SK-N-DZ (cell line): ENCODE results near the gene CAPZB.

Source experiments
- DNase-seq: peaks from one replicate; pipeline ENCODE4 v3.0.0-alpha.2; 2015; ENCODE audit warnings: low spot score

Gene CAPZB

DNA sequence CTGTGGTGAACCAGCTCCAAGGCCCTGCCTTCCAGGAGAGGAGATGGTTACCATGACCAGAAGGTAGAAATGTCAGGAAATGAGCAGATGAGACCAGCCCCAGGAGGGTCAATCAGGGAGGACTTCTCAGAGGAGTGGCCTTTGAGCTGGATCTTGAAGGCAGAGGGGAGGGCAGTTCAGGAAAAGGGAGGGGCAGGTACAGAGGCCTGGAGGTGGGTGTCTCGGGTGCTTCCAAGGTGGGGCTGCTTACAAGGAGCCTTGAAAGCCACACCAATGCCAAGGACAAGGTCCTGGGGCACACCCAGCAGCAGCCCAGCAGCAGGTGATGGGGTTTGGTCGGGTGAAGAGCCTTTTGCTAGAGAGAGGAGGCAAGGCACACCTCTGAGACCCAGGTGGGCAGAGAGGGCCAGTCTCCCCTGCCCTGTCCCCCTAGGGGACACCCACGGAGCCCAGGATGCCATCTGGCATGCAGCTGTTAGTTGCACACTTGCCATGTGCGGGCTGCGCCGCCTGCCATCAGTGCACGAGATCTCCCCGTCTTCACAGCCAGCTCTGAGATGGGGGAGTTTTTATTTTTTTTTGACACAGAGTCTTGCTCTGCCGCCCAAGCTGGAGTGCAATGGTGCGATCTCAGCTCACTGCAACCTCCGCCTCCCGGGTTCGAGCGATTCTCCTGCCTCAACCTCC lies 154.7 kb downstream of the CAPZB start:
- no peak for DNase-seq

GRCh38 chr1:19329611-19330010 lies 155.7 kb downstream of the CAPZB start:
- no peak for DNase-seq

GRCh38 chr1:19329188-19329587 lies 156.2 kb downstream of the CAPZB start:
- DNase-seq, result no peak

DNA sequence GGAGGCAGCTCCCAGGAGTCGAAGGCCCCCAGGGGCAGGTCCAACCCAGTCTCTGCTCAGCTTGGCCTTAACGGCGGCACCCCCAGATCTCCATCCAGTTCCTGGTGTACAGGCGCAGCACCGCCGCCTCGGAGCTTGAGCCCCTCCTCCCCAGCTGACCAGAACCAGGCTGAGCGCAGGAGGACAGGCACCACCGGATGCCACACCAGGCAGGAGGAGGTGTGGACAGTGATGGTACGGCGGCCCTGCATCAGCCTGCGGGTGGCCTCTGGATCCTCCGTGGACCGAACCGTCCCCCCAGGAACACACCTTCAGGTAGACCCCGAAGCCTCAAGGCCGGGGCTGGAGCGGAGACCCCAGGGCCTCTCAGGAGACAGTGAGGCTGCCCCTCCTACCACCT lies 156.9 kb downstream of the CAPZB start:
- DNase-seq, result no peak

DNA sequence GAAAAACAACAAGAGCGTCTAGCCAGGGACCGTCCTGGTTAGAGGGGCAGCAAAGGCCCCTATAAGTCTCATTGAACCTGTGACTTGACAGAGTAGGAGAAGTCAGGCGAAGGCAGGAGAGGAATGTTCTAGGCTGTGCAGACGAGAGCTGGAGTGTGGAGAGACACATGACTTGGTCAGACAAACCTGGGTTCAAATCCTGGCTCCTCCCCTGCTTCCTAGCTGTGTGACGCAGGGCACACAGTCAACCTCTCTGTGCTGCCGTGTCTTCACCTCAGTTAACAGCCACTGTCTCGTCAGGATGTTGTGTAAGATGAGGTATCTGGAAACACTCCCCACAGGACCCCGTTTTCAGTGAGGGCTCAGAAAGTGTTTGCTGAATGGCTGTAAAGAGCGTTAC lies 157.6 kb downstream of the CAPZB start:
- no peak for DNase-seq

GRCh38 chr1:19327301-19327700 lies 158.0 kb downstream of the CAPZB start:
- no peak for DNase-seq

DNA sequence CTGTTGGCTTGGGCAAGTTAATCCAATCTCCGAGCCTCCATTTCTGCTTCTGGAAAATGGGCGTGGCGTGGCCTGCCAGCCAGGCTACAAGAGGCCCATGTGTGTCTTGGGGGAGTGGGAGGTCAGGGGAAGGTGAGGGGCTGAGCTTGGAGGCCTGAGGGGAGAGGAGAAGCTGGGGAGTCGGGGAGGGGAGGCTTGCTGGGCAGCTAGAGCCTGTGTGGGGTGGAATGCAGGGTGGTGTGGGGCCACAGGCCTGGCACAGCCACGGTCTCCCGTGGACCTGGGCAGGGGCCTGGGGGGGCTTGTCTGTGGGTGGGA lies 158.6 kb downstream of the CAPZB start:
- DNase-seq, result no peak

DNA sequence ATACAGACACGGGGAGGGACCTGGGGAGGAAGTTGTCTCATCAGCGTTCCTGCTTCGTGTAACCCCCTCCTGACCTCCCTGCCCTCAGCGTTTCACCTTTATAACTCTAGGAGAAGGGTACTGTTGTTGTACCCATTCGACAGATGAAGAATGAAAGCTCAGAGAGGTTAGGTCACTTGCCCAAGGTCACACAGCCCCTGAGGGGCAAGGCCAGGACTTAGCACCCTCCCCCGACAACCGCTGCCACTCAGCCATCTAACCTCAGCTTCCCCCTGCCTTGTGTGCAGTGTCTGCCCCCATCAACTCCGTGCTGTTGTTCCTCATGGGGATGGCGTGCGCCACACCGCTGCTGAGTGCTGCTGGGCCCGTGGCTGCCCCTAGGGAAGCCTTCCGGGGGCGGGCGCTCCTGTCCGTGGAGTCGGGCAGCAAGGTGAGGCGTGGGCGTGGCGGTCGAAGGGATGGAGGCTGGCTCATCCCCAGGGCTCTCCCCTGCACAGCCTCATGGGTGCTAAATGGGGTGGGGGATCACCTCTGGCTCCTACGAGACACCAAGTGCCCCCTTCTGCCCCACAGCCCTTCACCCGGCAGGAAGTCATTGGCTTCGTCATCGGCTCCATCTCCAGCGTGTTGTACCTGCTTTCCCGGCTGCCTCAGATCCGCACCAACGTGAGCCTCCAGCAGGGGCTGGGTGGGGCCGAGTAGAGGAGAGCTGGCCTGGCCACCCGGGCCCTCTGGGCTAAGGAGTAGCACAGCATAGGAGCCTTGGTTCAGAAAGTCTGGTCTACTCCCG lies 159.2 kb downstream of the CAPZB start:
- DNase-seq, result no peak

GRCh38 chr1:19325368-19325957 lies 159.9 kb downstream of the CAPZB start:
- DNase-seq, result no peak

DNA sequence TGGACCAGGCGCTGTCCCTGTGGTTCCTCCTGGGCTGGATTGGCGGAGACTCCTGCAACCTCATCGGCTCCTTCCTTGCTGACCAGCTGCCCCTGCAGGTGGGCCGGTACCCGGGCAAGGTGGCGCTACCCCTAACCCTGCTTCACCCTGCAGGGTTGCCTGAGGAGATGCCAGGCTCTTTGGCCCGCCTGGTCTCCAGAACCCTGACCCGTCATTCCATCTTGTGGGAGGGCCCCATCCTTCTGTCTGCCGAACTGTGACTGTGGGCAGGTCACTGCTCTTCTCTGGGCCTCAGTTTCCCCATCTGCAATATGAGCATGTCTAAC lies 160.7 kb downstream of the CAPZB start:
- no peak for DNase-seq

GRCh38 chr1:19323987-19324664 lies 161.2 kb downstream of the CAPZB start:
- DNase-seq, result no peak

GRCh38 chr1:19322481-19322880 lies 162.9 kb downstream of the CAPZB start:
- DNase-seq, result no peak

DNA sequence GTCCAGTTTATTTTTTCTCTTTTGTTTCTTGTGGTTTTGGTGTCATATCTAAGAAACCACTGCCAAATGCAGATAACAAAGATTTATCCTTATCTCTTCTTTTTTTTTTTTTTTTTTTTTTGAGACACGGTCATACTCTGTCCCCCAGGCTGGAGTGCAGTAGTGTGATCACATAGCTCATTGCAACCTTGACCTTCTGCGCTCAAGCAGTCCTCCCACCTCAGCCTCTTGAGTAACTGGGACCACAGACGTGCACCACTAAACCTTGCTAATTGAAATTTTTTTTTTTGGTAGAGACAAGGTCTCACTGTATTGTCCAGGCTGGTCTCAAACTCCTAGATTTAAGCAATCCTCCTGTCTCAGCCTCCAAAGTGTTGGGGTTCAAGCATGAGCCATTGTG lies 164.3 kb downstream of the CAPZB start:
- no peak for DNase-seq

DNA sequence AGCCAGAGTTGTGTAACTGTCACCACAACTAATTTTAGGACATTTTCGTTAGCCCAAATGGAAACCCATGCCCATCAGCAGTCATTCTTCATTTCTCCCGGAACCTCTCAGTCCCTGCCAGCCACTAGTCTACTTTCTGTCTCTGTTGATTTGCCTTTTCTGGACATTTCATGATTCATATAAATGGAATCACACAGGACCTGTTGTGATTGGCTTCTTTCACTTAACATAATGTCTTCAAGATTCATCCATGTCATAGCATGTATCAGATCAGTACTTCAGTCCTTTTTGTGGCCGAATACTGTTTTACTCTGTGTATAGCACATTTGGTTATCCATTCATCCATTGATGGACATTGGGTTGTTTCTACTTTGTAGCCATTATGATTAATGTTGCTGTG lies 166.1 kb downstream of the CAPZB start:
- no peak for DNase-seq

DNA sequence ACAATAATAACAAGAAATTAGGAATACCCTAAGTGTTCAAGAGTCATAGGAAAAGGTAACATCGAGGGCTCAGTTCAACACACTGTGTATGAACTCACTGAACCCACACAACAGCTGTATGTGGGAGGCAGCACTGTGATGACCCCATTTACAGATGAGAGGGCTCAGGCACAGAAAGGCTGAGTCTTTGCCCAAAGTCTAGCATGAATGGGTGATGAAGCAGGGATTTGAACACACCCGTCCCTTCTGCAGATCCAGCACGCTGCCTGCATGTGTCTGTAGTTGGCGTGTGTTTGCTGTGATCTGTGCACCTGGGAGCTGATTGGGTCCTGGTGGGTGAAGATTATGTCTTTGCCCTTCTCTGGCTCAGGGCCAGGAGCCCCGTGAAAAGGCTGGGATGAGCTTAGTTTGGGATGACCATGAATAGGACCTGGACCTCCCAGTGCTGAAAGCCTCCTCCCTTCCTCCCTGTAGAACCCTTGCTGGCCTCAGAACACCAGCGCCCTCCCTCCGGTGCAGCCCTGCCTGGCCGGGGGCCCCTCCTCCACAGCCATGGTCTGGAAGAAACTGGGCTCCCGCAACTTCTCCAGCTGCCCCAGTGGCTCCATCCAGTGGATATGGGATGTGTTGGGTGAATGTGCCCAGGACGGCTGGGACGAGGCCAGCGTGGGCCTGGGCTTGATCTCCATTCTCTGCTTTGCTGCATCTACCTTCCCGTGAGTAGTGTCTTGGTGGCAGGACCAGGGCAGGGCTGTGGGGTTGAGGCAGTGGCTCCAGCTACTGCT lies 168.0 kb downstream of the CAPZB start:
- DNase-seq, result no peak

- no peak for DNase-seq
Observed at GRCh38 chr1:19315378-19316198, 169.8 kb downstream of the CAPZB start.

- no peak for DNase-seq
Observed at GRCh38 chr1:19313961-19314882, 171.1 kb downstream of the CAPZB start.

DNA sequence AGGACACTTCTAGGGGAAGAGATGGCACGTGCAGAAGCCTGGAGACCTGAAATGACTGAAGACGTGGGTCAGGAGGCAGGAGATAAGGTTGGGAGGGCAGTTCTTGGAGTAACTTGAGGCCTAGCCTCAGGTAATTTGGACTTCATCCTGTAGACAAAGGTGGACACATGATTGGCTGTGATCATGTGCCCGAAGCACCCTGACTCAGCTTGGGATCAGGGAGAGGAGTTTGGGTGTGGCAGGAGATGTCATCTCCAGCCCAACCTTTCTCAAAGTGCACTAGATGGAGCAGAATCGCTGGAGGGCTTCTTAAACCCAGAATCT lies 171.7 kb downstream of the CAPZB start:
- DNase-seq, result no peak

DNA sequence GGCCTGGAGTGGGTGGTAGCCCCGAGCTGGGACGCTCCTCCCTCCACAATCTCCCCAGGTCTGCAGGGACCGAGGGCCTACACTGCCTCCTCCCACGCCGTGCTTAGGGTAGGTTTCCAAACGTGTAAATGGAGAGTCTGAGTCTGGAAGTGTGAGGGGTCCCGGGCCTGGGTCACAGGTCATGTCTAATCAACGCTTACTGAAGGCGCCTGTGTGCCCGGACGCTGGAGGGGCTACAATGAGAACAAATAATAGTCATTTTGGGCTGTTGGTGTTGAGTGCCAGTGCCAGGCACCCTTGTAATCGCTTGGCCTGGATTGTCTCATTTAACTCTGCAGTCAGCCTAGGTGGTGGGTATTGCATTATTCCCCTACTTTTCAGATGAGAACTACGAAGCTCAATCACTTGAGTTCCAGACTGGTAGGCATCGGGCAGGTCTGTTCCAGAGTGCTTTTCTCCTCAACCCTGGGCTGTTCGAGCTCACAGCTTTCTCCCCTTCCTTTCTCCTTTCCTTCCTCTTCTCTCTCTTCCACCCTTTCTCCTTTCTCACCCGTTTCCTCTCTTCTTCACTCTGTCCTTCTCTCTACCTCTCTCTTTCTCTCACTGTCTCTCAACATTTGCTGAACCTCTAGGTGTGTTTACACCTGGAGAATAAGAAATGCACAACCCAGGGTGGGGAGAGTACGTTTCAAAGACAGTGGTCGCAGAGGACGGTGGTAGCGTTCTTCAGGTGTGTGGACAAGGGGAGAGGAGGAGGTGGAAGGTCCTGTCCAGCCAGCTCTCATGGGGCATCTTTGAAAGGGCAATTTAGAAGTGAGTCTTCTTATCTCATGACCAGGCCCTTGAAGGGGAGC lies 172.3 kb downstream of the CAPZB start:
- no peak for DNase-seq
